ENCODE data around the gene USP43.
"Not testable (repeated sequence)": the region's sequence is repeated elsewhere in the genome, so short reads cannot be mapped to it uniquely, and the experiment has no call there.

Gene USP43

GRCh38 chr17:9661027-9661426 lies 15.7 kb downstream of the USP43 start:
- DNase-seq, result no peak

GRCh38 chr17:9663511-9663910 lies 18.2 kb downstream of the USP43 start:
- DNase-seq, result not testable (repeated sequence)

GRCh38 chr17:9666461-9667050 lies 21.2 kb downstream of the USP43 start:
- DNase-seq, result no peak

- DNase-seq, result no peak
Observed at GRCh38 chr17:9668517-9668916, 23.2 kb downstream of the USP43 start.

- DNase-seq, result no peak
Observed at GRCh38 chr17:9669551-9670008, 24.3 kb downstream of the USP43 start.

GRCh38 chr17:9670596-9670995 lies 25.3 kb downstream of the USP43 start:
- DNase-seq, result no peak

GRCh38 chr17:9671559-9671958 lies 26.2 kb downstream of the USP43 start:
- no peak for DNase-seq

GRCh38 chr17:9672266-9672665 lies 26.9 kb downstream of the USP43 start:
- no peak for DNase-seq

GRCh38 chr17:9672691-9673090 lies 27.4 kb downstream of the USP43 start:
- DNase-seq, result no peak

GRCh38 chr17:9676084-9676483 lies 30.8 kb downstream of the USP43 start:
- DNase-seq, result no peak

- no peak for DNase-seq
Observed at GRCh38 chr17:9676820-9677310, 31.5 kb downstream of the USP43 start.

- no peak for DNase-seq
Observed at GRCh38 chr17:9677411-9677810, 32.1 kb downstream of the USP43 start.

- DNase-seq, result no peak
Observed at GRCh38 chr17:9677896-9678295, 32.6 kb downstream of the USP43 start.

GRCh38 chr17:9684955-9685621 lies 39.8 kb downstream of the USP43 start:
- DNase-seq, result no peak

- no peak for DNase-seq
Observed at GRCh38 chr17:9693755-9694154, 48.4 kb downstream of the USP43 start.

GRCh38 chr17:9696279-9697044 lies 51.1 kb downstream of the USP43 start:
- no peak for DNase-seq

GRCh38 chr17:9700136-9700535 lies 54.8 kb downstream of the USP43 start:
- DNase-seq, result no peak

GRCh38 chr17:9700754-9701476 lies 55.6 kb downstream of the USP43 start:
- no peak for DNase-seq

GRCh38 chr17:9702482-9702881 lies 57.2 kb downstream of the USP43 start:
- DNase-seq, result no peak

- DNase-seq, result no peak
Observed at GRCh38 chr17:9702914-9703780, 57.8 kb downstream of the USP43 start.

GRCh38 chr17:9703781-9704082 lies 58.4 kb downstream of the USP43 start:
- DNase-seq, result no peak

GRCh38 chr17:9705745-9706144 lies 60.4 kb downstream of the USP43 start:
- DNase-seq, result no peak

Data from CD4-positive, alpha-beta T cell treated with Interleukin-17A for 1 hour (primary cell).